Mesendoderm (in vitro differentiated cells): Measurements from ENCODE around the gene FTCD.

ENCODE experiments used
- DNase-seq: peaks from one replicate; pipeline ENCODE4 v3.0.0; 2013
- H2AK5ac ChIP-seq: 2 replicates; pipeline ENCODE4 v1.6.1; 2013; ENCODE audit warnings: low read length, inconsistent platforms
- H2BK120ac ChIP-seq: 2 replicates; pipeline ENCODE4 v1.6.1; 2013; ENCODE audit warnings: low read depth, mild to moderate bottlenecking, low read length, moderate library complexity, mixed read lengths
- H2BK15ac ChIP-seq: replicated peaks from 2 replicates; pipeline ENCODE4 v1.6.1; 2013; ENCODE audit warnings: low read depth, mild to moderate bottlenecking, moderate library complexity
- H2BK5ac ChIP-seq: 2 replicates; pipeline ENCODE4 v1.6.1; 2013; ENCODE audit warnings: low read length, inconsistent platforms
- H3K18ac ChIP-seq: 2 replicates; pipeline ENCODE4 v1.6.1; 2013; ENCODE audit warnings: mild to moderate bottlenecking, low read length, mixed read lengths
- H3K23ac ChIP-seq: one replicate; pipeline ENCODE4 v1.6.1; 2013; ENCODE audit warnings: low read length
- H3K27ac ChIP-seq: 2 replicates; pipeline ENCODE4 v1.5.1; 2013; ENCODE audit warnings: low read depth, mild to moderate bottlenecking, inconsistent platforms, low read length, moderate library complexity
- H3K27me3 ChIP-seq: 2 replicates; pipeline ENCODE4 v1.6.1; 2013; ENCODE audit warnings: low read length, control low read depth, mild to moderate bottlenecking, inconsistent platforms; ENCODE audit not compliant: insufficient read depth, poor library complexity
- H3K36me3 ChIP-seq: 2 replicates; pipeline ENCODE4 v1.6.1; 2013; ENCODE audit warnings: low read length, inconsistent platforms; ENCODE audit not compliant: control insufficient read depth, insufficient read depth
- H3K4ac ChIP-seq: one replicate; pipeline ENCODE4 v1.6.1; 2013; ENCODE audit warnings: low read depth, mild to moderate bottlenecking, low read length, moderate library complexity
- H3K4me1 ChIP-seq: 2 replicates; pipeline ENCODE4 v1.6.1; 2013; ENCODE audit warnings: low read depth, low read length, inconsistent platforms; ENCODE audit not compliant: control insufficient read depth
- H3K4me2 ChIP-seq: 2 replicates; pipeline ENCODE4 v1.6.1; 2013; ENCODE audit warnings: low read length
- H3K4me3 ChIP-seq: 2 replicates; pipeline ENCODE4 v1.5.1; 2013; ENCODE audit warnings: mild to moderate bottlenecking, low read length
- H3K56ac ChIP-seq: one replicate; pipeline ENCODE4 v1.6.1; 2013; ENCODE audit warnings: low read length
- H3K79me1 ChIP-seq: 2 replicates; pipeline ENCODE4 v1.6.1; 2013; ENCODE audit warnings: low read length, inconsistent platforms
- H3K79me2 ChIP-seq: 2 replicates; pipeline ENCODE4 v1.6.1; 2013; ENCODE audit warnings: mild to moderate bottlenecking, low read length; ENCODE audit not compliant: control insufficient read depth, insufficient read depth
- H3K9ac ChIP-seq: 2 replicates; pipeline ENCODE4 v1.6.1; 2013; ENCODE audit warnings: low read length, inconsistent platforms
- H4K5ac ChIP-seq: one replicate; pipeline ENCODE4 v1.6.1; 2013; ENCODE audit warnings: low read length
- H4K8ac ChIP-seq: one replicate; pipeline ENCODE4 v1.6.1; 2013; ENCODE audit warnings: low read depth, mild to moderate bottlenecking, control low read depth, low read length, moderate library complexity
- WGBS: extraction: QIAGEN DNeasy Blood & Tissue Kit; methylation state at CpG from one replicate; pipeline ENCODE4 v1.1.7; 2013; ENCODE audit warnings: low lambda C conversion rate, missing lambda C conversion rate; ENCODE audit not compliant: insufficient coverage; ENCODE audit errors: extremely low coverage; 5-methylcytosine and 5-hydroxymethylcytosine counted together

Gene FTCD

GRCh38 chr21:46124926-46125845, 30.2 kb downstream of the FTCD start:
- Histone ChIP-seq H3K18ac (no peak overlapping the region), H3K36me3 (peaks cover 10% of the 10 kb centered on the region), H3K27me3 (no peaks in the 10 kb centered on the region), H3K4me2 (no peak overlapping the region), H3K4me3 (no peak overlapping the region), H3K56ac (no peak overlapping the region), H3K79me2 (no peaks in the 10 kb centered on the region), H3K4me1 (no peaks in the 10 kb centered on the region), H3K79me1 (no peaks in the 10 kb centered on the region), H2BK5ac (no peak overlapping the region), H2AK5ac (no peak overlapping the region), H2BK15ac (no peak overlapping the region), H2BK120ac (no peak overlapping the region), H4K5ac (no peak overlapping the region), H3K23ac (no peak overlapping the region), H4K8ac (no peak overlapping the region), H3K27ac (no peak overlapping the region), H3K9ac (no peak overlapping the region), H3K4ac (no peak overlapping the region)
- WGBS, result no CpG with 5 or more reads among the region's 49 CpGs
- DNase-seq, result no peak

GRCh38 chr21:46124083-46124925, 31.1 kb downstream of the FTCD start:
- Histone ChIP-seq H3K23ac (no peak overlapping the region), H3K9ac (no peak overlapping the region), H4K5ac (no peak overlapping the region), H3K27me3 (no peaks in the 10 kb centered on the region), H3K4ac (no peak overlapping the region), H2BK15ac (no peak overlapping the region), H3K4me1 (no peaks in the 10 kb centered on the region), H3K79me2 (no peaks in the 10 kb centered on the region), H3K18ac (no peak overlapping the region), H3K36me3 (peaks cover 15% of the 10 kb centered on the region), H3K4me3 (no peak overlapping the region), H4K8ac (no peak overlapping the region), H2BK5ac (no peak overlapping the region), H3K27ac (no peak overlapping the region), H3K79me1 (no peaks in the 10 kb centered on the region), H2AK5ac (no peak overlapping the region), H2BK120ac (no peak overlapping the region), H3K56ac (no peak overlapping the region), H3K4me2 (no peak overlapping the region)
- WGBS, result no CpG with 5 or more reads among the region's 16 CpGs
- DNase-seq, result no peak

- no peak overlapping the region for H2BK120ac ChIP-seq
- H2AK5ac ChIP-seq, result no peak overlapping the region
- no peak overlapping the region for H3K9ac ChIP-seq
- H3K4ac ChIP-seq, result no peak overlapping the region
- peaks cover 15% of the 10 kb centered on the region for H3K36me3 ChIP-seq
- no peak overlapping the region for H4K8ac ChIP-seq
- H3K4me1 ChIP-seq, result no peaks in the 10 kb centered on the region
- H3K79me1 ChIP-seq, result no peaks in the 10 kb centered on the region
- WGBS, result no CpG with 5 or more reads among the region's 12 CpGs
- no peak overlapping the region for H2BK15ac ChIP-seq
- no peak overlapping the region for H3K23ac ChIP-seq
- no peaks in the 10 kb centered on the region for H3K79me2 ChIP-seq
- DNase-seq, result no peak
- no peak overlapping the region for H3K56ac ChIP-seq
- no peak overlapping the region for H3K4me2 ChIP-seq
- no peak overlapping the region for H2BK5ac ChIP-seq
- H3K27ac ChIP-seq, result no peak overlapping the region
- no peak overlapping the region for H3K18ac ChIP-seq
- no peaks in the 10 kb centered on the region for H3K27me3 ChIP-seq
- no peak overlapping the region for H4K5ac ChIP-seq
- H3K4me3 ChIP-seq, result no peak overlapping the region
Measured at GRCh38 chr21:46122758-46123683, 32.4 kb downstream of the FTCD start.

- H3K4me1 ChIP-seq, result no peaks in the 10 kb centered on the region
- no peaks in the 10 kb centered on the region for H3K79me2 ChIP-seq
- H3K18ac ChIP-seq, result no peak overlapping the region
- H2BK15ac ChIP-seq, result no peak overlapping the region
- H4K8ac ChIP-seq, result no peak overlapping the region
- H3K4me3 ChIP-seq, result no peak overlapping the region
- H2AK5ac ChIP-seq, result no peak overlapping the region
- WGBS, result no CpG with 5 or more reads among the region's 12 CpGs
- no peaks in the 10 kb centered on the region for H3K27me3 ChIP-seq
- H3K23ac ChIP-seq, result no peak overlapping the region
- no peaks in the 10 kb centered on the region for H3K79me1 ChIP-seq
- no peak overlapping the region for H2BK120ac ChIP-seq
- H3K56ac ChIP-seq, result no peak overlapping the region
- H3K36me3 ChIP-seq, result peaks cover 17% of the 10 kb centered on the region
- H3K4me2 ChIP-seq, result no peak overlapping the region
- no peak overlapping the region for H3K9ac ChIP-seq
- H3K4ac ChIP-seq, result no peak overlapping the region
- no peak for DNase-seq
- H3K27ac ChIP-seq, result no peak overlapping the region
- no peak overlapping the region for H2BK5ac ChIP-seq
- no peak overlapping the region for H4K5ac ChIP-seq
Measured at GRCh38 chr21:46122237-46122671, 33.1 kb downstream of the FTCD start.
